ENCODE results near the gene TSR3.

The TSR3 gene

GRCh38 chr16:1300664-1301476 lies 50.8 kb downstream of the TSR3 start:
- peak; percentile 97 for TF ChIP-seq CTCF (IDR thresholded peaks at IDR 0.05; ENCODE audit: borderline replicate concordance, control extremely low read depth, extremely low read depth, insufficient read depth, missing control alignments)
- DNase-seq (ENCODE audit: low spot score): peak; percentile 93

GRCh38 chr16:1299868-1300203 lies 51.8 kb downstream of the TSR3 start:
- in situ Hi-C loops (cut with MboI; ENCODE audit: low sequenced_read_pairs, unreplicated experiment): loop anchor here (25.0 kb wide), 1 partner anchor 88 kb away; no protein-coding TSS in a partner anchor
- no peak for TF ChIP-seq CTCF (IDR thresholded peaks at IDR 0.05; ENCODE audit: borderline replicate concordance, control extremely low read depth, extremely low read depth, insufficient read depth, missing control alignments)
- DNase-seq (ENCODE audit: low spot score): no peak

More at GRCh38 chr16:1300664-1301476, 50.8 kb downstream of the TSR3 start:
- in situ Hi-C loops (cut with MboI; ENCODE audit: low sequenced_read_pairs, unreplicated experiment): loop anchor here (25.0 kb wide), 1 partner anchor 89 kb away; no protein-coding TSS in a partner anchor

Data from GM13976 (cell line).